Esophagus muscularis mucosa (tissue), 4 donors: Measurements from ENCODE around the gene CDK19. TPM values are rescaled to one million over a fixed set of nuclear protein-coding genes. Genes with fewer than 3 reads are reported as not detected.

Experiments used
- DNase-seq: peaks from one replicate; pipeline ENCODE4 v3.0.0-alpha.2; 2017; ENCODE audit errors: extremely low spot score
- H3K27ac ChIP-seq, 4 donors: fragments of 200-600 bp; sonication (generic); replicated peaks in 1 of 4; 1 replicate in 3 of 4; 2 replicates in 1 of 4; pipeline ENCODE4 v1.5.1; 2016 to 2019; ENCODE audit warnings: mild to moderate bottlenecking in 1 of 4
- H3K27me3 ChIP-seq, 4 donors: fragments of 200-600 bp; sonication (generic); one replicate each; pipeline versions ENCODE4 v1.5.1 to v1.6.0; 2016 to 2019
- H3K36me3 ChIP-seq, 4 donors: fragments of 200-600 bp; sonication (generic); one replicate each; pipeline ENCODE4 v1.5.1; 2016 to 2019
- H3K4me1 ChIP-seq, 4 donors: fragments of 200-600 bp; sonication (generic); one replicate each; pipeline ENCODE4 v1.5.1; 2016 to 2019
- H3K4me3 ChIP-seq, 4 donors: fragments of 200-600 bp; sonication (generic); 1 replicate in 2 of 4; 2 replicates in 2 of 4; pipeline ENCODE4 v1.5.1; 2016 to 2019; ENCODE audit warnings: mild to moderate bottlenecking in 4 of 4, moderate library complexity in 1 of 4
- H3K9me3 ChIP-seq, 4 donors: fragments of 200-600 bp; sonication (generic); 1 replicate in 3 of 4; 2 replicates in 1 of 4; pipeline ENCODE4 v1.5.1; 2016 to 2019
- CTCF ChIP-seq, 3 experiments: fragments of 200-600 bp in 2 of 3; fragments of 450-650 bp in 1 of 3; sonication (generic) in 2 of 3; IDR thresholded peaks; one replicate each; pipeline ENCODE4 v1.5.1; 2017 to 2019; ENCODE audit warnings: antibody characterized with exemption in 3 of 3, mild to moderate bottlenecking in 2 of 3, moderate library complexity in 1 of 3
- EP300 ChIP-seq: sonication (generic); formaldehyde crosslinking; IDR thresholded peaks from one replicate; pipeline ENCODE4 v1.6.1; 2017; ENCODE audit warnings: antibody characterized with exemption
- POLR2A ChIP-seq: fragments of 450-650 bp; IDR thresholded peaks from one replicate; pipeline ENCODE4 v1.6.1; 2017; ENCODE audit warnings: antibody characterized with exemption, moderate library complexity, mild to moderate bottlenecking, low read depth
- POLR2AphosphoS5 ChIP-seq, 2 donors: sonication (generic); formaldehyde crosslinking; IDR thresholded peaks; one replicate each; pipeline ENCODE4 v1.6.1; 2017; ENCODE audit warnings: antibody characterized with exemption in 2 of 2
- WGBS: methylation state at CpG from one replicate; pipeline ENCODE4 v1.1.5; 2018; 5-methylcytosine and 5-hydroxymethylcytosine counted together
- intact Hi-C: fragments of 100-400 bp; cut with DNase I; formaldehyde crosslinking; loops from one replicate; pipeline ENCODE4 v1.15.1; 2023
- total RNA-seq, 4 donors: library from RNA; depleted of rRNA; stranded (reverse); fragments of >200 nt; gene quantifications; one replicate each; pipeline versions ENCODE4 v1.1.0 to v1.2.1, GENCODE V29; 2016

Gene CDK19
- 10 to 100 TPM; 12.0 to 15.0 (median 13.6) TPM for total RNA-seq

- Histone ChIP-seq H3K27ac (peak within 1 kb of the TSS; percentile 94 to 98 (median 96)), H3K4me1 (peaks cover 14 to 20% (median 19%) of the 10 kb centered on the region in 4 donors), H3K27me3 (no peaks in the 10 kb centered on the region), H3K9me3 (no peaks in the 10 kb centered on the region), H3K4me3 (peak within 1 kb of the TSS; percentile 85 to 99 (median 93)), H3K36me3 (no peaks in the 10 kb centered on the region)
- 2% methylated on average over 34 of the region's 48 CpGs for WGBS
- DNase-seq: peak; percentile 99
- peak; percentile 83 to 91 for TF ChIP-seq POLR2AphosphoS5 (IDR thresholded peaks at IDR 0.05)
- no peak for TF ChIP-seq EP300
- TF ChIP-seq POLR2A: peak; percentile 48
- no peak for TF ChIP-seq CTCF (IDR thresholded peaks at IDR 0.05)
- intact Hi-C loops: loop anchor here (2.0 to 5.0 kb wide), 2 partner anchors 59 to 142 kb away; partner anchors contain the start of genes AMD1 and GTF3C6
Measured at GRCh38 chr6:110815411-110816409, at the start of gene CDK19. TSS of gene CDK19 (minus strand) at chr6:110815469. CDS start at chr6:110815136, 333 bp downstream.

GRCh38 chr6:110864824-110865223 lies 49.6 kb upstream of the CDK19 start:
- Histone ChIP-seq H3K27me3 (no peaks in the 10 kb centered on the region), H3K36me3 (no peaks in the 10 kb centered on the region), H3K4me1 (no peaks in the 10 kb centered on the region), H3K27ac (no peak overlapping the region), H3K9me3 (no peaks in the 10 kb centered on the region), H3K4me3 (no peak overlapping the region)
- no peak for DNase-seq
- intact Hi-C loops: no loop called here
- TF ChIP-seq POLR2A (no peak), CTCF (IDR thresholded peaks at IDR 0.05) (no peak), EP300 (no peak), POLR2AphosphoS5 (IDR thresholded peaks at IDR 0.05) (no peak)
- 39% methylated on average over 2 of the region's 2 CpGs for WGBS

- no peak overlapping the region for H3K27ac ChIP-seq
- no peak overlapping the region for H3K4me3 ChIP-seq
- no peaks in the 10 kb centered on the region for H3K4me1 ChIP-seq
- H3K27me3 ChIP-seq: no peaks in the 10 kb centered on the region
- intact Hi-C loops: no loop called here
- 81% methylated on average over 11 of the region's 12 CpGs for WGBS
- no peaks in the 10 kb centered on the region for H3K9me3 ChIP-seq
- DNase-seq: no peak
- H3K36me3 ChIP-seq: peaks cover 0 to 6% (median 0%) of the 10 kb centered on the region in 4 donors
- TF ChIP-seq POLR2AphosphoS5 (IDR thresholded peaks at IDR 0.05) (no peak), POLR2A (no peak), EP300 (no peak), CTCF (IDR thresholded peaks at IDR 0.05) (no peak)
Measured at GRCh38 chr6:110859335-110859792, 44.1 kb upstream of the CDK19 start.

GRCh38 chr6:110858562-110859214 lies 43.4 kb upstream of the CDK19 start:
- H3K4me3 ChIP-seq: no peak overlapping the region
- no peak for TF ChIP-seq POLR2A
- no peak for TF ChIP-seq EP300
- TF ChIP-seq POLR2AphosphoS5 (IDR thresholded peaks at IDR 0.05): no peak
- no peak for TF ChIP-seq CTCF (IDR thresholded peaks at IDR 0.05)
- H3K27ac ChIP-seq: no peak overlapping the region
- 94% methylated on average over 30 of the region's 31 CpGs for WGBS
- no peak for DNase-seq
- no peaks in the 10 kb centered on the region for H3K9me3 ChIP-seq
- H3K36me3 ChIP-seq: peaks cover 0 to 6% (median 0%) of the 10 kb centered on the region in 4 donors
- no peaks in the 10 kb centered on the region for H3K27me3 ChIP-seq
- intact Hi-C loops: no loop called here
- H3K4me1 ChIP-seq: no peaks in the 10 kb centered on the region
